GM08714 (cell line): Measurements from ENCODE around the gene HNRNPM.
A peak's percentile ranks its signal among the peaks of the same experiment; 100 is the strongest.
"Not testable (repeated sequence)": the region's sequence is repeated elsewhere in the genome, so short reads cannot be mapped to it uniquely, and the experiment has no call there.

Experiments used
- H3K4me3 ChIP-seq: fragments of 200-500 bp; sonication (Bioruptor generic); 2 replicates; pipeline ENCODE4 v1.5.1; 2014; ENCODE audit warnings: mild to moderate bottlenecking, low read length, inconsistent platforms
- ZNF274 ChIP-seq: IDR thresholded peaks from 2 replicates; pipeline ENCODE4 v1.6.1; 2012; ENCODE audit warnings: mild to moderate bottlenecking, low read depth, low read length

The HNRNPM gene

GRCh38 chr19:8444677-8445487, at the start of gene HNRNPM:
TSS of gene HNRNPM (plus strand) at chr19:8444975. CDS start at chr19:8444999, 24 bp downstream.
- TF ChIP-seq ZNF274: no peak
- H3K4me3 ChIP-seq: peak within 1 kb of the TSS; percentile 96

GRCh38 chr19:8395621-8396082, 49.1 kb upstream of the HNRNPM start:
- H3K4me3 ChIP-seq: no peak overlapping the region
- TF ChIP-seq ZNF274: no peak

- no peak for TF ChIP-seq ZNF274
- no peak overlapping the region for H3K4me3 ChIP-seq
Measured at GRCh38 chr19:8396185-8396562, 48.6 kb upstream of the HNRNPM start.

GRCh38 chr19:8396563-8397203, 48.1 kb upstream of the HNRNPM start:
- no peak overlapping the region for H3K4me3 ChIP-seq
- TF ChIP-seq ZNF274: no peak

GRCh38 chr19:8397271-8397670, 47.5 kb upstream of the HNRNPM start:
- no peak for TF ChIP-seq ZNF274

GRCh38 chr19:8397746-8398310, 46.9 kb upstream of the HNRNPM start:
- TF ChIP-seq ZNF274: no peak
- no peak overlapping the region for H3K4me3 ChIP-seq

More at GRCh38 chr19:8397271-8397670, 47.5 kb upstream of the HNRNPM start:
- H3K4me3 ChIP-seq: no peak overlapping the region

- H3K4me3 ChIP-seq: no peak overlapping the region
Measured at GRCh38 chr19:8398311-8398771, 46.4 kb upstream of the HNRNPM start.

GRCh38 chr19:8399681-8400188, 45.0 kb upstream of the HNRNPM start:
- no peak overlapping the region for H3K4me3 ChIP-seq
- no peak for TF ChIP-seq ZNF274

More at GRCh38 chr19:8398311-8398771, 46.4 kb upstream of the HNRNPM start:
- no peak for TF ChIP-seq ZNF274

GRCh38 chr19:8401981-8402411, 42.8 kb upstream of the HNRNPM start:
- no peak for TF ChIP-seq ZNF274
- H3K4me3 ChIP-seq: no peak overlapping the region

GRCh38 chr19:8403098-8403819, 41.5 kb upstream of the HNRNPM start:
- no peak overlapping the region for H3K4me3 ChIP-seq
- TF ChIP-seq ZNF274: no peak

GRCh38 chr19:8403820-8404109, 41.0 kb upstream of the HNRNPM start:
- H3K4me3 ChIP-seq: no peak overlapping the region
- TF ChIP-seq ZNF274: no peak

GRCh38 chr19:8404391-8405151, 40.2 kb upstream of the HNRNPM start:
- TF ChIP-seq ZNF274: no peak
- H3K4me3 ChIP-seq: no peak overlapping the region

GRCh38 chr19:8410718-8411117, 34.1 kb upstream of the HNRNPM start:
- not testable (repeated sequence) for H3K4me3 ChIP-seq
